Breast epithelium (tissue), 4 donors: ENCODE results near the gene CCBE1. TPM values are rescaled to one million over a fixed set of nuclear protein-coding genes. Genes with fewer than 3 reads are reported as not detected.

ENCODE experiments used
- DNase-seq, 2 donors: peaks; one replicate each; pipeline ENCODE4 v3.0.0-alpha.2; 2019; ENCODE audit warnings: low spot score in 2 of 2
- H3K27ac ChIP-seq, 2 donors: fragments of 200-600 bp; sonication (generic) in 1 of 2; one replicate each; pipeline ENCODE4 v1.5.1; 2016 to 2019; ENCODE audit warnings: mild to moderate bottlenecking in 1 of 2
- H3K27me3 ChIP-seq, 2 donors: fragments of 200-600 bp; sonication (generic) in 1 of 2; one replicate each; pipeline versions ENCODE4 v1.5.1 to v1.6.0; 2017 to 2019; ENCODE audit warnings: control low read depth in 1 of 2, mild to moderate bottlenecking in 1 of 2
- H3K36me3 ChIP-seq: fragments of 200-600 bp; one replicate; pipeline ENCODE4 v1.5.1; 2019
- H3K4me1 ChIP-seq, 2 donors: fragments of 200-600 bp; sonication (generic); one replicate each; pipeline ENCODE4 v1.5.1; 2016 to 2019; ENCODE audit warnings: control low read depth in 1 of 2
- H3K4me3 ChIP-seq, 3 donors: fragments of 200-600 bp; sonication (generic); 1 replicate in 2 of 3; 2 replicates in 1 of 3; pipeline ENCODE4 v1.5.1; 2016 to 2019; ENCODE audit warnings: mild to moderate bottlenecking in 3 of 3, moderate library complexity in 2 of 3
- H3K9me3 ChIP-seq, 2 donors: fragments of 200-600 bp; sonication (generic) in 1 of 2; one replicate each; pipeline ENCODE4 v1.5.1; 2016 to 2019; ENCODE audit warnings: control low read depth in 1 of 2
- POLR2A ChIP-seq: fragments of 450-650 bp; IDR thresholded peaks from one replicate; pipeline ENCODE4 v1.6.1; 2016; ENCODE audit warnings: antibody characterized with exemption, mild to moderate bottlenecking, moderate library complexity
- POLR2AphosphoS5 ChIP-seq, 3 donors: sonication (generic); formaldehyde crosslinking; IDR thresholded peaks; one replicate each; pipeline ENCODE4 v1.6.1; 2017; ENCODE audit warnings: antibody characterized with exemption in 3 of 3
- intact Hi-C: fragments of 100-400 bp; cut with DNase I; formaldehyde crosslinking; loops from one replicate; pipeline ENCODE4 v1.15.1; 2023; ENCODE audit warnings: low total_unique reads
- total RNA-seq, 3 donors: library from RNA; depleted of rRNA; stranded (reverse); fragments of >200 nt; gene quantifications; one replicate each; pipeline ENCODE4 v1.1.0, GENCODE V29; 2016
- TF ChIP-seq, protein P1 (sequence below), 3 donors: fragments of 450-650 bp; IDR thresholded peaks; one replicate each; pipeline ENCODE4 v1.5.1; 2016 to 2017; ENCODE audit warnings: antibody characterized with exemption in 3 of 3, mild to moderate bottlenecking in 3 of 3, moderate library complexity in 3 of 3

Gene CCBE1
- total RNA-seq, 3 donors from 2014 or later = 3.5 to 4.9 (median 4.0) TPM

DNA sequence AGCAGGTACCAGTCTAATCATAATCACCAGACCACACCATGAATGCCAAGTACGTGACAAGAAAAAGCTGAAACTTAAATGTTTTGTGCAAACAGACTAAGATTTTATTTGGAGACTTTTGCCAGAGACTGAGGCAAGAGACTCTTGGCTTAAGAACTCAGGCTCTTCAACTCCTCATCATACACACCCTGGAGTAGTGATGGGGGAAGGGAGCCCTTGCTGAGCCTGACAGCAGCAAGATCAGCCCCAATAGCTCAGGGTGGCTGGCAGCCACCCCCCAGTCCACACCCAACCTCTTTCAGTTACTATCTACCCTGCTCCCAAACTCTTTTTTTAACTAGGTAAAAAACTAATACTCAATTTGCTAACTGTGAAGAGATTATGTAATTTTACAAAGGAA is 114.8 kb downstream of the CCBE1 start:
- H3K27ac ChIP-seq = no peak overlapping the region
- no peak for DNase-seq
- H3K27me3 ChIP-seq = no peaks in the 10 kb centered on the region
- TF ChIP-seq, protein P1, sequence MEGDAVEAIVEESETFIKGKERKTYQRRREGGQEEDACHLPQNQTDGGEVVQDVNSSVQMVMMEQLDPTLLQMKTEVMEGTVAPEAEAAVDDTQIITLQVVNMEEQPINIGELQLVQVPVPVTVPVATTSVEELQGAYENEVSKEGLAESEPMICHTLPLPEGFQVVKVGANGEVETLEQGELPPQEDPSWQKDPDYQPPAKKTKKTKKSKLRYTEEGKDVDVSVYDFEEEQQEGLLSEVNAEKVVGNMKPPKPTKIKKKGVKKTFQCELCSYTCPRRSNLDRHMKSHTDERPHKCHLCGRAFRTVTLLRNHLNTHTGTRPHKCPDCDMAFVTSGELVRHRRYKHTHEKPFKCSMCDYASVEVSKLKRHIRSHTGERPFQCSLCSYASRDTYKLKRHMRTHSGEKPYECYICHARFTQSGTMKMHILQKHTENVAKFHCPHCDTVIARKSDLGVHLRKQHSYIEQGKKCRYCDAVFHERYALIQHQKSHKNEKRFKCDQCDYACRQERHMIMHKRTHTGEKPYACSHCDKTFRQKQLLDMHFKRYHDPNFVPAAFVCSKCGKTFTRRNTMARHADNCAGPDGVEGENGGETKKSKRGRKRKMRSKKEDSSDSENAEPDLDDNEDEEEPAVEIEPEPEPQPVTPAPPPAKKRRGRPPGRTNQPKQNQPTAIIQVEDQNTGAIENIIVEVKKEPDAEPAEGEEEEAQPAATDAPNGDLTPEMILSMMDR (IDR thresholded peaks at IDR 0.05) = no peak
- TF ChIP-seq POLR2A = no peak
- TF ChIP-seq POLR2AphosphoS5 (IDR thresholded peaks at IDR 0.05) = no peak
- no peaks in the 10 kb centered on the region for H3K4me1 ChIP-seq
- H3K4me3 ChIP-seq = no peak overlapping the region
- intact Hi-C loops = no loop called here
- no peaks in the 10 kb centered on the region for H3K36me3 ChIP-seq
- no peaks in the 10 kb centered on the region for H3K9me3 ChIP-seq

DNA sequence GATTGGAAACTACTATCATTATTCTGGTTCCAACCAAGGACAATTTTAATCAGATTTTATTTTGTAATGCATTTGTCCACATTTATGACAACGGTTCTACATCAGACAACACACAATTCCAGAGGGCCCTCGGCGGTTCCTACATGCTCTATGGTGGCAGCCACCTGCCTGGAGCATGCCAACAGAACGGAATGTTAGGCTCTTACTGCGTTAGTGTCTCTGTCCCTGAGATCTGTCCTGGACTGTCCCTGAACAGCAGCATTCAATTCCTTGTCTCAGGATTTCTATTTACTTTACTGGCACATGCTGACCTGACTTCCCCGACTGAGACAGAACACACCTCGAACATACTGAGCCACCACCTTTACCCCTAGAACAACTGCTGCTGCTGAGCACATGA is 117.7 kb downstream of the CCBE1 start:
- no peaks in the 10 kb centered on the region for H3K9me3 ChIP-seq
- no peaks in the 10 kb centered on the region for H3K36me3 ChIP-seq
- no peak for DNase-seq
- H3K4me3 ChIP-seq = no peak overlapping the region
- H3K27me3 ChIP-seq = no peaks in the 10 kb centered on the region
- H3K4me1 ChIP-seq = no peaks in the 10 kb centered on the region
- TF ChIP-seq POLR2AphosphoS5 (IDR thresholded peaks at IDR 0.05) (no peak), POLR2A (no peak)
- TF ChIP-seq, protein P1 (IDR thresholded peaks at IDR 0.05) = no peak
- intact Hi-C loops = no loop called here
- no peak overlapping the region for H3K27ac ChIP-seq

DNA sequence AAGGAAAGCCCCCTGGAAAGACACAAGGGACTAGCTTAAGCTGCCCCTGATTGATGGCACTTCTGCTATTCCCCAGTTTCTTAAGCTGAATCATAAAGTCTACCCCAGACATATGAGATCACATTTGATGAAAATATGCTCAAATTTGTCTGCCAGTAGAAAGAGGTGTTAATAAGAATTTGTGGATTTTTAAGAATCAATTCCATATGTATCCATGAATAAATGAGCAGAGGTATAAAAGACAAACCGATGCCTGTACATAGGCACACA is 119.9 kb downstream of the CCBE1 start:
- TF ChIP-seq POLR2A (no peak), POLR2AphosphoS5 (IDR thresholded peaks at IDR 0.05) (no peak)
- TF ChIP-seq, protein P1 (IDR thresholded peaks at IDR 0.05) = no peak

DNA sequence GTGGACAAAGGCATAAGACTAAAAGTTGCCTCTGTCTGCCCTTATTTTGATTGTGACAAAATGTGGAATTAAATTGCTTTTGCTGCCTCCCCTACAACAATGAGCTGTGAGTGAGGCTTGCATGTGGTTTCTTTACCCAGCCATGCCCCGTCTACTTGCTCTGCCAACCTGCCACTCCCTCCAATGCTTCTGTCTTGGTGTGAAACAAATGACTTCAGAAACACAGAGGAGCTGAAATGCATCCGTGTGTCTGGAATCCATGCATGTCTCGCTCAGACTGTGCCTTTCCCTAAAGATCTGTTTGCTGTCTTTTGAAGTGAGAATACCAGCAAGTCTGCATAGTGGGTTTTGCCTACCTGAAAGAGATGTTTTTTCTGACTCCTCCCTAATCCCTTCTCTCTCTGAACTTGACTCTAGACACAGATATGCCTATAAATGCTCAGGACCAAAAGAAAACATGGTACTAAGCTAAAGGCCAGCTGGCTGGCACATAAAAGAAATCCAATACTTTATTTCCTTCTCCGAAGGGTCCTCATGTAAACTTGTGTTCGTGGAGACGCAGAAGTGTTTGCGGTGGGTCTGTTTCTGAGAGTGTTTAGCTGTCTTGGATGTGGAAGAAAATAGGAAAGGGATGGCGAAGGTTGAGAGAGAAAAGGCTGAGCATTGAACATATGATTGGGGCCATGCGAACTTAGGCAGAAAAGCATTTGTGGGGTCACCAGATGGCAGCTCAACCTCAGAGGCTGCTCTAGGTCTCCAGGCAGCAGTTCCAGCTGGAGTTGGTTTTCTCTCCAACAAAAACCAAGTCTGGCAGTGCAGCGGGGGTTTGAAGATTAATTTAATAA is 120.5 kb downstream of the CCBE1 start:
- Histone ChIP-seq H3K4me1 (no peaks in the 10 kb centered on the region), H3K4me3 (no peak overlapping the region), H3K27me3 (no peaks in the 10 kb centered on the region), H3K9me3 (no peaks in the 10 kb centered on the region), H3K27ac (no peak overlapping the region), H3K36me3 (no peaks in the 10 kb centered on the region)
- TF ChIP-seq, protein P1 (IDR thresholded peaks at IDR 0.05) = no peak
- TF ChIP-seq POLR2A (no peak), POLR2AphosphoS5 (IDR thresholded peaks at IDR 0.05) (no peak)
- no peak for DNase-seq
- intact Hi-C loops = no loop called here

More for the DNA sequence above, 119.9 kb downstream of the CCBE1 start:
- Histone ChIP-seq H3K36me3 (no peaks in the 10 kb centered on the region), H3K4me1 (no peaks in the 10 kb centered on the region), H3K4me3 (no peak overlapping the region), H3K27ac (no peak overlapping the region), H3K27me3 (no peaks in the 10 kb centered on the region), H3K9me3 (no peaks in the 10 kb centered on the region)
- no peak for DNase-seq
- intact Hi-C loops = no loop called here

DNA sequence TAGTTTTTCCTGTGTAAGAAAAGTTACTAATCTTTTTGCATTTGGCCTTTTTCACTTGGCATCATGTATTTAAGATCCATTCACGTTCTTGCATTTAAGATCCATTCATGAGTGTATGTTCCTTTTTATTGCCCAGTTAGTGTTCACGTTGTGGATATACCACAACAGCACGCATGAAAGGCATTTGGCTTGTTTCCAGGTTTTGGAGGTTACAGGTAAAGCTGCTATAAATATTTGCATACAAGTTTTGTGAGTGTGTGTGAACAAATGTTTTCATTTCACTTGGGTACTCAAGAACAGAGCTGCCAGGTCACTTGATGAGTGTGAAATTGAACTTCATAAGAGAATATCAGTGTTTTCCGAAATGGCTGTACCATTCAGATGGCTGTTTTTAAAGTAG is 121.2 kb downstream of the CCBE1 start:
- no peaks in the 10 kb centered on the region for H3K4me1 ChIP-seq
- no peaks in the 10 kb centered on the region for H3K36me3 ChIP-seq
- no peak for DNase-seq
- H3K4me3 ChIP-seq = no peak overlapping the region
- TF ChIP-seq POLR2A (no peak), POLR2AphosphoS5 (IDR thresholded peaks at IDR 0.05) (no peak)
- TF ChIP-seq, protein P1 (IDR thresholded peaks at IDR 0.05) = no peak
- no peak overlapping the region for H3K27ac ChIP-seq
- intact Hi-C loops = no loop called here
- no peaks in the 10 kb centered on the region for H3K9me3 ChIP-seq
- no peaks in the 10 kb centered on the region for H3K27me3 ChIP-seq
